IMR-90 (cell line): ENCODE data around the gene FRYL.

Source experiments
- BHLHE40 ChIP-seq: fragments of 150-350 bp; IDR thresholded peaks from 2 replicates; pipeline ENCODE4 v1.6.1; 2016; ENCODE audit warnings: mild to moderate bottlenecking, low read depth, low read length
- CEBPB ChIP-seq: IDR thresholded peaks from 2 replicates; pipeline ENCODE4 v1.6.1; 2012; ENCODE audit warnings: low read depth, low read length, improper control_type of control experiment
- MAFK ChIP-seq: IDR thresholded peaks from 2 replicates; pipeline ENCODE4 v1.6.1; 2012; ENCODE audit warnings: low read depth, low read length, improper control_type of control experiment
- MAZ ChIP-seq: IDR thresholded peaks from 2 replicates; pipeline ENCODE4 v1.6.1; 2012; ENCODE audit warnings: low read depth, mild to moderate bottlenecking, low read length, improper control_type of control experiment, moderate library complexity, borderline replicate concordance
- MXI1 ChIP-seq: IDR thresholded peaks from 2 replicates; pipeline ENCODE4 v1.6.1; 2012; ENCODE audit warnings: low read depth, mild to moderate bottlenecking, low read length, moderate library complexity, borderline replicate concordance
- NFE2L2 ChIP-seq: fragments of 150-350 bp; IDR thresholded peaks from 2 replicates; pipeline ENCODE4 v1.6.1; 2016; ENCODE audit warnings: low read depth, mild to moderate bottlenecking, low read length
- POLR2A ChIP-seq: IDR thresholded peaks from 2 replicates; pipeline ENCODE4 v1.6.1; 2012; ENCODE audit warnings: mild to moderate bottlenecking, low read depth, low read length
- RAD21 ChIP-seq: IDR thresholded peaks from 2 replicates; pipeline ENCODE4 v1.6.1; 2012; ENCODE audit warnings: low read length, improper control_type of control experiment
- RCOR1 ChIP-seq: IDR thresholded peaks from 2 replicates; pipeline ENCODE4 v1.6.1; 2012; ENCODE audit warnings: mild to moderate bottlenecking, low read length, improper control_type of control experiment; ENCODE audit not compliant: insufficient replicate concordance
- RFX5 ChIP-seq: IDR thresholded peaks from 2 replicates; pipeline ENCODE4 v1.8.0; 2012; ENCODE audit warnings: low read depth, mild to moderate bottlenecking, low read length, moderate library complexity
- SMC3 ChIP-seq: fragments of 150-350 bp; IDR thresholded peaks from 2 replicates; pipeline ENCODE4 v1.6.1; 2016; ENCODE audit warnings: low read depth, mild to moderate bottlenecking, antibody characterized with exemption, low read length, moderate library complexity
- TF ChIP-seq, protein P1 (sequence below): conservative IDR thresholded peaks from 2 replicates; pipeline ENCODE4 v1.5.1; 2012; ENCODE audit warnings: mild to moderate bottlenecking, low read depth, low read length, improper control_type of control experiment
- TF ChIP-seq, protein P2 (sequence below): fragments of 150-350 bp; IDR thresholded peaks from 2 replicates; pipeline ENCODE4 v1.6.1; 2017; ENCODE audit warnings: mild to moderate bottlenecking, antibody characterized with exemption, low read length, low read depth

GRCh38 chr4:48752246-48752645, 27.8 kb downstream of the FRYL start:
- TF ChIP-seq POLR2A (no peak), MXI1 (no peak), CEBPB (no peak), MAFK (no peak), RFX5 (no peak), RAD21 (no peak), NFE2L2 (no peak), MAZ (no peak), BHLHE40 (no peak), SMC3 (no peak), RCOR1 (no peak)
- TF ChIP-seq, protein P1, sequence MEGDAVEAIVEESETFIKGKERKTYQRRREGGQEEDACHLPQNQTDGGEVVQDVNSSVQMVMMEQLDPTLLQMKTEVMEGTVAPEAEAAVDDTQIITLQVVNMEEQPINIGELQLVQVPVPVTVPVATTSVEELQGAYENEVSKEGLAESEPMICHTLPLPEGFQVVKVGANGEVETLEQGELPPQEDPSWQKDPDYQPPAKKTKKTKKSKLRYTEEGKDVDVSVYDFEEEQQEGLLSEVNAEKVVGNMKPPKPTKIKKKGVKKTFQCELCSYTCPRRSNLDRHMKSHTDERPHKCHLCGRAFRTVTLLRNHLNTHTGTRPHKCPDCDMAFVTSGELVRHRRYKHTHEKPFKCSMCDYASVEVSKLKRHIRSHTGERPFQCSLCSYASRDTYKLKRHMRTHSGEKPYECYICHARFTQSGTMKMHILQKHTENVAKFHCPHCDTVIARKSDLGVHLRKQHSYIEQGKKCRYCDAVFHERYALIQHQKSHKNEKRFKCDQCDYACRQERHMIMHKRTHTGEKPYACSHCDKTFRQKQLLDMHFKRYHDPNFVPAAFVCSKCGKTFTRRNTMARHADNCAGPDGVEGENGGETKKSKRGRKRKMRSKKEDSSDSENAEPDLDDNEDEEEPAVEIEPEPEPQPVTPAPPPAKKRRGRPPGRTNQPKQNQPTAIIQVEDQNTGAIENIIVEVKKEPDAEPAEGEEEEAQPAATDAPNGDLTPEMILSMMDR: no peak
- TF ChIP-seq, protein P2, sequence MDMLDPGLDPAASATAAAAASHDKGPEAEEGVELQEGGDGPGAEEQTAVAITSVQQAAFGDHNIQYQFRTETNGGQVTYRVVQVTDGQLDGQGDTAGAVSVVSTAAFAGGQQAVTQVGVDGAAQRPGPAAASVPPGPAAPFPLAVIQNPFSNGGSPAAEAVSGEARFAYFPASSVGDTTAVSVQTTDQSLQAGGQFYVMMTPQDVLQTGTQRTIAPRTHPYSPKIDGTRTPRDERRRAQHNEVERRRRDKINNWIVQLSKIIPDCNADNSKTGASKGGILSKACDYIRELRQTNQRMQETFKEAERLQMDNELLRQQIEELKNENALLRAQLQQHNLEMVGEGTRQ: no peak
